Epithelial cell of esophagus (primary cell): ENCODE data around the gene NRF1.
A peak's percentile ranks its signal among the peaks of the same experiment; 100 is the strongest.
"Not testable (repeated sequence)": the region's sequence is repeated elsewhere in the genome, so short reads cannot be mapped to it uniquely, and the experiment has no call there.

Experiments used
- DNase-seq: peaks from one replicate; pipeline ENCODE4 v3.0.0; 2010; ENCODE audit warnings: low read depth
- H3K4me3 ChIP-seq: 2 replicates; pipeline ENCODE4 v1.5.1; 2011; ENCODE audit warnings: mild to moderate bottlenecking, low read length, control low read depth
- TF ChIP-seq, protein P1 (sequence below): IDR thresholded peaks from 2 replicates; pipeline ENCODE4 v1.5.1; 2011; ENCODE audit warnings: low read depth, mild to moderate bottlenecking, low read length, control low read depth, inconsistent platforms; ENCODE audit not compliant: insufficient read depth; ENCODE audit errors: missing control alignments

NRF1 gene

DNA sequence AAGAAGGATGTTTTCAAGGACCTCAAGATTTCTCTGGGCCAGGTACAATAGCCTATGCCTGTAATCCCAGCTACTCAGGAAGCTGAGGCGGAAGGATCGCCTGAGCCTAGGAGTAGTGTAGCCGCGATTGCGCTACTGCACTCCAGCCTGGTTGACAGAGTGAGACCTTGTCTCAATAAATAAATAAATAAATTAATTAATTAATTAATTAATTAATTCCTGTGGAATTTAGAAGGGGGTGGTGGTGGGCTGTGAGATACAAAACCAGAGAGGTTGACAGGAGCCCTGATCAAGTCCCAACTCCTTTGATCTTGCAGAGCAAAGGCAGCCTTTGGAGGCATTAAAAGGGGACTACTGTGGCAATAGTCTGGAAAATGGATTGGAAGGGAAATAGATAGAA lies 39.3 kb upstream of the NRF1 start:
- H3K4me3 ChIP-seq = no peak overlapping the region
- DNase-seq = no peak
- TF ChIP-seq, protein P1, sequence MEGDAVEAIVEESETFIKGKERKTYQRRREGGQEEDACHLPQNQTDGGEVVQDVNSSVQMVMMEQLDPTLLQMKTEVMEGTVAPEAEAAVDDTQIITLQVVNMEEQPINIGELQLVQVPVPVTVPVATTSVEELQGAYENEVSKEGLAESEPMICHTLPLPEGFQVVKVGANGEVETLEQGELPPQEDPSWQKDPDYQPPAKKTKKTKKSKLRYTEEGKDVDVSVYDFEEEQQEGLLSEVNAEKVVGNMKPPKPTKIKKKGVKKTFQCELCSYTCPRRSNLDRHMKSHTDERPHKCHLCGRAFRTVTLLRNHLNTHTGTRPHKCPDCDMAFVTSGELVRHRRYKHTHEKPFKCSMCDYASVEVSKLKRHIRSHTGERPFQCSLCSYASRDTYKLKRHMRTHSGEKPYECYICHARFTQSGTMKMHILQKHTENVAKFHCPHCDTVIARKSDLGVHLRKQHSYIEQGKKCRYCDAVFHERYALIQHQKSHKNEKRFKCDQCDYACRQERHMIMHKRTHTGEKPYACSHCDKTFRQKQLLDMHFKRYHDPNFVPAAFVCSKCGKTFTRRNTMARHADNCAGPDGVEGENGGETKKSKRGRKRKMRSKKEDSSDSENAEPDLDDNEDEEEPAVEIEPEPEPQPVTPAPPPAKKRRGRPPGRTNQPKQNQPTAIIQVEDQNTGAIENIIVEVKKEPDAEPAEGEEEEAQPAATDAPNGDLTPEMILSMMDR = no peak

DNA sequence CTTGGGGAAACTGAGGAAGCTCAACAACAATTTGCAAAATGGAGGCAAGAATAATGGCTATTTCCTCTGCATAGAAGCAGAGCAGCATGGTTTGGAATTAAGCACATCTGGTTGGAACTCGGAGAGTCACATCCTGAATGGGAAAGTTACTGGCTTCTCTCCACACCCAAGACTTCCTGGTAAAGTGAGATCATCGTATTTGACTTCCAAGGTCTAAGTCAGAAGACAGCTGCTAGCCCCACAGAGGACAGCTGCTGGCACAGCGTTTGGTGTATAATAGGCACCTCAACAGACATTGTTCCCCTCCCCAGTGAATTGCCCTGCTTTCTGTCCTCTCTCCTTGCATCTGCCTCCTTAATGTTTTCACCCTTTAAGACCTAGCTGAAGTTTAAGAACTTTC lies 37.0 kb upstream of the NRF1 start:
- peak; percentile 65 for DNase-seq
- no peak overlapping the region for H3K4me3 ChIP-seq
- TF ChIP-seq, protein P1 = no peak

- TF ChIP-seq, protein P1 = no peak
- H3K4me3 ChIP-seq = no peak overlapping the region
- DNase-seq = no peak
Observed at GRCh38 chr7:129575699-129576098, 35.8 kb upstream of the NRF1 start.

GRCh38 chr7:129576138-129576537 lies 35.4 kb upstream of the NRF1 start:
- TF ChIP-seq, protein P1 = no peak
- DNase-seq = no peak
- no peak overlapping the region for H3K4me3 ChIP-seq

DNA sequence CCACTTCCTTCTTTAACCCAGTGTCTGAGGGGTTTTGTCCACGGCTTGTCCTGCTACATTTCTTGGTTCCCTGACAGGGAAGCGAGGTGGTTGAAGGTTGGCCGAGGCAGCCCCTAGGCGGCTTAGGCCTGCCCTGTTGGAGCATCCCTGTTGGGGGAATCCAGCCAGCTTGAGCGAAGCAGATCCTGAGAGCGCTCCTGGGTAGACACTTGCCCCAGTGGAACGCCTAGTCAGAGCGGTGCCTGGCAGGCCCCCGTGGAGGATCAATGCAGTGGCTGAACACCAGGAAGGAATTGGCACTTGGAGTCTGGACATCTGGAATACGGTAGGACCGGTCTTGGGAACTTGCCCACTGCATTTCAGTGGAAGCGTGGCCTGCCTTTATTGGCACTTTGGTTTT lies 32.7 kb upstream of the NRF1 start:
- no peak for DNase-seq
- no peak overlapping the region for H3K4me3 ChIP-seq
- TF ChIP-seq, protein P1 = no peak

GRCh38 chr7:129586179-129586578 lies 25.3 kb upstream of the NRF1 start:
- H3K4me3 ChIP-seq, DNase-seq: not testable (repeated sequence)

DNA sequence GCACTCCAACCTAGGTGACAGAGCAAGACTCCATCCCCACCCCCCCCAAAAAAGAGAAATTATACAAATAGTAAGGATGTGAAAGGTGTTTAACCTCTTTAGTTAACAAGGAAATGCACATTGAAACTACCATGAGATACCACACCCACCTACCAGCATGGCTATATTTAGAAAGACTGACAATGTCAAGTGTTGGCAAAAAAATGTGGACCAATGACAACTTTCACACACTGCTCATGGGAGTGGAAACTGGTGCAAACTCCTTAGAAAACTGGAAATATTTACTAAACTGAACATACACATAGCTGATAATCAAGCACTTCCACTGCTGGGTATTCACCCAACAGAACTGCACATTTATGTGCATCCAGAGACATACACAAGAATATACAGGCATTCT lies 23.3 kb upstream of the NRF1 start:
- no peak for DNase-seq
- no peak overlapping the region for H3K4me3 ChIP-seq

GRCh38 chr7:129591868-129592267 lies 19.7 kb upstream of the NRF1 start:
- DNase-seq = no peak
- TF ChIP-seq, protein P1 = no peak
- no peak overlapping the region for H3K4me3 ChIP-seq

More for the DNA sequence above, 23.3 kb upstream of the NRF1 start:
- TF ChIP-seq, protein P1 = no peak

DNA sequence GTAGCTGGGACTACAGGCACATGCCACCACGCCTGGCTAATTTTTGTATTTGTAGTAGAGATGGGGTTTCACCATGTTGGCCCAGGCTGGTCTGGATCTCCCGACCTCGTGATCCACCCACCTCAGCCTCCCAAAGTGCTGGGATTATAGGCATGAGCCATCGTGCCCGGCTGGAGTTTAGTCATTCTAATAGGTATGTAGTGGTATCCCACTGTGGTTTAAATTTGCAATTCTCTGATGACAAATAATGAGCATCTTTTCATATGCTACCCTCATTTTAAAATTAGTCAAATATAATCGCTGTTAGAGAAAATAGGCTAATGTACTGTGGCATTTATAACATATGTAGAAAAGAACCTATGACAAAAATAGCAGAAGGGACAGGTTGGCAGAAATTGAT lies 15.1 kb upstream of the NRF1 start:
- not testable (repeated sequence) for H3K4me3 ChIP-seq
- DNase-seq = peak; percentile 57
